ENCODE results near the gene LONP1.

DNA sequence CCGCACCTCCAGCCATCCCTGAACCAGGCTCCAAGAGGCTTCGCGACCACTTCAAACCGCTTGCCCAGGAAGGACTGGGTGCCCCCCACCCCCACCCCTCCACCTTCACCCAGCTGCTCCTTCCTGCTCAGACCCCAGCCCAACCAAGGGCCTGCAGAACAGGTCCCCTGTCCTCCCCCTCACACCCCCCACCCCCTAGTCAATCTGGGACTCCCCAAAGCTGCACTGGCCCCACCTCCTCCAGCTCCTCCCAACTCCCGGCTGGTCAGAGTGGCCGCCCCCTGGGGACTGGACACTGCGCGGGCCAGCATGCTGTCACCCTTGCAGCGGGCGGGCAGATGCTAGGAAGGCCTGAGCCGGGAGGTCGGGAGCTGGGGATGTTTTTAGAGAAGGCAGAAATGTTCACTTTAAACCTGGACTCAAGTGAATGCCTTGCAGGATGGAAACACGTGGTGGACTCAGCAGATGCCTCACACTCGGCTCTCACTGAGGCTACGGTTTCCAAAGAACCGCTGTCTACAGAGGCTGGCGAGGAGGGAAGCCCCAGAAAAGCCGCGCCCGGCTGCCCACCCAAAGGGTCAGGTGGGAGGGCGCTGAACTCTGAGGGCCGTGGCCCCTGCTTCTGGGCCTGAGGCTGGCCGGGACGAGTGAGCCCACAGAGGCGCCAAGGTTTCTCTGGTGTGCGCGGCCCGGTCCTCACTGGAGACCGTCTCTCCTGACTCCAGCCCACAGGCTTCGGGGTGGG lies 21.9 kb downstream of the LONP1 start:
- TF ChIP-seq USF2 (CRISPR knock-in tag; IDR thresholded peaks at IDR 0.05) (no peak), ELF4 (CRISPR knock-in tag; IDR thresholded peaks at IDR 0.05; ENCODE audit: low read depth) (no peak), EMX1 (CRISPR knock-in tag; IDR thresholded peaks at IDR 0.05) (no peak), SP1 (CRISPR knock-in tag; conservative IDR thresholded peaks at IDR 0.05) (no peak), ATF3 (CRISPR knock-in tag; conservative IDR thresholded peaks at IDR 0.05) (no peak), TEAD4 (CRISPR knock-in tag; IDR thresholded peaks at IDR 0.05) (no peak), ESRRA (CRISPR knock-in tag; IDR thresholded peaks at IDR 0.05; ENCODE audit: borderline replicate concordance) (no peak)
- TF ChIP-seq, protein P1, sequence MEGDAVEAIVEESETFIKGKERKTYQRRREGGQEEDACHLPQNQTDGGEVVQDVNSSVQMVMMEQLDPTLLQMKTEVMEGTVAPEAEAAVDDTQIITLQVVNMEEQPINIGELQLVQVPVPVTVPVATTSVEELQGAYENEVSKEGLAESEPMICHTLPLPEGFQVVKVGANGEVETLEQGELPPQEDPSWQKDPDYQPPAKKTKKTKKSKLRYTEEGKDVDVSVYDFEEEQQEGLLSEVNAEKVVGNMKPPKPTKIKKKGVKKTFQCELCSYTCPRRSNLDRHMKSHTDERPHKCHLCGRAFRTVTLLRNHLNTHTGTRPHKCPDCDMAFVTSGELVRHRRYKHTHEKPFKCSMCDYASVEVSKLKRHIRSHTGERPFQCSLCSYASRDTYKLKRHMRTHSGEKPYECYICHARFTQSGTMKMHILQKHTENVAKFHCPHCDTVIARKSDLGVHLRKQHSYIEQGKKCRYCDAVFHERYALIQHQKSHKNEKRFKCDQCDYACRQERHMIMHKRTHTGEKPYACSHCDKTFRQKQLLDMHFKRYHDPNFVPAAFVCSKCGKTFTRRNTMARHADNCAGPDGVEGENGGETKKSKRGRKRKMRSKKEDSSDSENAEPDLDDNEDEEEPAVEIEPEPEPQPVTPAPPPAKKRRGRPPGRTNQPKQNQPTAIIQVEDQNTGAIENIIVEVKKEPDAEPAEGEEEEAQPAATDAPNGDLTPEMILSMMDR (IDR thresholded peaks at IDR 0.05), result no peak

Measured in WTC11 (cell line).